Activated T-helper 1 cell treated with anti-CD3 and anti-CD28 coated beads, Interleukin-2, amount 50 U/mL, for 16 hours (primary cell): ENCODE results near the gene TINCR.
"Not testable (repeated sequence)": the region's sequence is repeated elsewhere in the genome, so short reads cannot be mapped to it uniquely, and the experiment has no call there.

Source experiments
- DNase-seq, 2 donors: peaks; one replicate each; pipeline ENCODE4 v3.0.0-alpha.2; 2020; ENCODE audit warnings: low read depth in 1 of 2, low spot score in 1 of 2

Gene TINCR

GRCh38 chr19:5561559-5561958 is 6.2 kb downstream of the TINCR start:
- no peak for DNase-seq

DNA sequence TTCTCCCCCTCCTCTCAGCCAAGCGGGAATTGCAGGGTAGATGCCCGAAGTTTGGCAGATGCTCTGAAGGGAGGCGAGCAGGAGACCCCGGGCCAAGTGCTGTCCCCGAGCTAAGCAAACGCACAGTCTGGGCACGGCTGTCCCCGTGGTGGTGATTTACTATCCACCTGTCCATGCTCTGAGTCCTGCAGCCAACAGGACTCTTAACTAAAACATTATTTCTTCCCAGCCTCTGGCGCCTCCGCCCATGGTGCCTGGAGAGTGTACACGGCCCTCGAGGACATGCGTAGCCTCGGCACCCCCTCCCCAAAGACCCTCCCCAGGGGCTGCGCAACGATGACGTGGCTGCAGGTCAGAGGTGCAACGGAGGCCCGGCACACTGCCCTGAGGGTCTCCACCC is 7.6 kb downstream of the TINCR start:
- DNase-seq: no peak

GRCh38 chr19:5559804-5560133 is 8.0 kb downstream of the TINCR start:
- DNase-seq: no peak

GRCh38 chr19:5558101-5558621 is 9.6 kb downstream of the TINCR start:
- DNase-seq: no peak

GRCh38 chr19:5557691-5558090 is 10.1 kb downstream of the TINCR start:
- DNase-seq: no peak

DNA sequence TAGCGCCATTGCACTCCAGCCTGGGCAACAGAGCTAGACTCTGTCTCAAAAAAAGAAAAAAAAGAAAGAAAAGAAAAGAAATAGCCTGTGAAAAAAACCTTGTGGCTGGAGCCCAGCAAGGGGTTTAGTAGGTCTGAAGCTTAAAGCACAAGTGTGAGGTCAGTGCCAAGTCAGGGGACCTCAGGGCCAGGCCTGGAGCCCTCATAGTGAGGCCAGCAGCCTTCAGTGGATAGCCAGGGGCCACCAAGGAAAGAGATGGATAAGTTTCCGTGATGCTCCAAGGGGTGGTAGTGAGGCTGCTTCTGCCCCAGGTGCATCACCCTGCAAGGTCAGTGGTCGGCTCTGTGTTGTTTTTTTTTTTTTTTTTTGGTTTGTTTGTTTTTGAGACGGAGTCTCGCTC is 12.9 kb downstream of the TINCR start:
- DNase-seq: no peak

GRCh38 chr19:5553892-5554291 is 13.9 kb downstream of the TINCR start:
- DNase-seq: no peak

DNA sequence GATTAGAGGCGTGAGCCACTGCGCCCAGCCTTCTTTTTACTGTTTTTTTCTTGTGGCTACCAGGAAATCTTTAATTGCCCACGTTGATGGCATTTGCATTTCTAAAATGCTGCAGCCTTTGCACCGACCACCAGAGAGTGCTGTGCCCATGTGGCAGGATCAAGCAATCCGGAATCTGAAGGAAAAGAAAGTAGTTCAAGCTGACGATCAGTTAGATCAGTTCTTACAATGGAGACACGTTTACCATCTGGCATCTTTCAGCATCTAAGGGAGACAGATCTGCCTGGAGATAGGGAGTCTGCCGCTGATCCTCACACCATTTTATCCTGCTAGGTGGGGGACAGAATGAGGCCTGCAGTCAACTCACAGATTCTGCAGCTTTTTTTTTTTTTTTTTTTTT is 19.9 kb downstream of the TINCR start:
- DNase-seq: no peak

DNA sequence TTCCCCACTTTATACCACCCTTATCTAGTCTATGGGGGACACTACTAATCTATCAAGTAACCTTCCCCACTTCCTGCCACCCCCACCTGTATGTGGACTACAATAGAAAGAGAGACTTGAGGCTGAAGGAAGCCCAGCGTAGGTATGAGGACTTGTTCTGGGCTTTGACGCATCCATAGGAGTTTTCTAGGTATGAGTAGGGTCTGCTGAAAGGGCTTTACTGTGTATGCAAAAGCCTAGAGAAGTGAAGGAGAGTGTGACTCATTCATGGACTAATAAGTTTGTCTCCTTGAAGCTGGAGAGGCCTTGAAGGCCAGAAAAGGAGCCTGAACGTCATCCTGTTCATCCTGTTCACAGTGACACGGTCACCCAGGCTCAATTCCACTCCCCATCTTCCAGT is 21.8 kb downstream of the TINCR start:
- DNase-seq: no peak

DNA sequence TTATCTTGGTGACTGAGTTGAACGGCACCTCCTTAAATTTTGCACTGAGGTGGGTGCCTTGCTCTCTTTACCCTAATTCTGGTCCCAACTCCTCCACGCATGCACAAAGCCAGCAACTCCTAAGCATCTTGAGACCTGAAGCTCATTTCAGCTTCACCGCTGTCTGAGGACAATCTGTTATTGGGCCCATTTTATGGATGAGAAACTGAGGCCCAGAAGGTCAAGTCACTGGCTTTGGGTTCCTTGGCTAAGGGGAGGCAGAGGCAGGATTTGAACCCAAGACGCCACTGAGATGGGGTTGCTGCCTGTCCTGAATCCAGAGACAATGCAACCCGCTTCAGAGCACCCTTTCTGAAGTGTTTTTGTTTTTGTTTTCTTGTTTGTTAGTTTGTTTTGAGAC is 22.7 kb downstream of the TINCR start:
- DNase-seq: no peak

DNA sequence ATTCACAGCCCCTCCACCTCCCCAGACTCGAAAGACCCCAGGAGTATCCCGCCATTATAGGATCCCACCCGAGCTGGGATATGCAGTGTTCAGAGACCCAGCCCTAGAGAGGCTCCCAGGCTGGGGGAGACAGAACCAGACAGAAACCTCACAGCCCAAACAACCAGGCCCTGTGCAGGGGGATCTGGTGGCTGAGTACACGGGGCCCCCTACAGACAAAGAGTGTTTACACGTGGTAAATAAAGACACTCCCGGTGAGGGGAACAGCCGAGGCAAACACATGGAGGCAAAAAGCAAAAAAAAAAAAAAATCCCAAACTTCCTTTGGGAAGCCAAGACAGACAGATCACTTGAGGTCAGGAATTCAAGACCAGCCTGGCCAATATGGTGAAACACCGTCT is 25.1 kb downstream of the TINCR start:
- no peak for DNase-seq

- no peak for DNase-seq
Observed at GRCh38 chr19:5541456-5541855, 26.3 kb downstream of the TINCR start.

DNA sequence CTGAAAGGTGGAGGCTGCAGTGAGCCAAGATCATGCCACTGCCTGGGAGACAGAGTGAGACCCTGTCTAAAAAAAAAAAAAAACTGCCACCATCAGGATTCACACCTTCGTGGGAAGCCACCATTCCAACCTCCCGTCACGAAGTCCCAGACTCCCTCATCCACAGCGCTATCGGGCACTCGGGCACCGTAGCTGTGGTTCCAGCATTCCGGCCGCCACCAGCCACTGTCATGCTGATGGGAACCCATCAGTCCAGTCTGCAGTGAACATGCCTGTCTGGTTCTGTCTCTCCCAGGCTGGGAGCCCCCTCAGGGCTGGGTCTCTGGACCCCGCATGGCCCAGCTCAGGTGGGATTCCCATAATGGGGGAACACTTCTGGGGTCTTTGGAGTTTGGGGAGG is 27.5 kb downstream of the TINCR start:
- no peak for DNase-seq

DNA sequence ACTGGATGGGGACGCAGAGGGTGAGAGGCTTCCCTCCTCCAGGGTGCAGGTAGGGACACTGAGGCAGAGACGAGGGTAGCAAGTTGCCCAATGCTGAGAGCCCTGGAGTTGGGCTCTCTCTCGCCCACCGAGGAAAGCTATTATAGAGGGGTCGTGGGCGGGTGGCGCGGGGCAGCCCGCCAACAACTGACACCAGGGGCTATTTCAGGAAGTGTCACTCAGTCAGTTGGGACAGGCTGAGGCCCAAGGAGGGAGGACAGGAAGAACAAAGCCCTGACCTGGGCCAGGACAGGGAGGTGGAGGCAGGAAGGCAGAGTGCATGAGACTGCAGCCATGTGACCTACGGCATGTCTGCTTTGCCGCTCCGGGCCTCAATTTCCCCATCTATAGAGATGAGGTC is 29.9 kb downstream of the TINCR start:
- no peak for DNase-seq

DNA sequence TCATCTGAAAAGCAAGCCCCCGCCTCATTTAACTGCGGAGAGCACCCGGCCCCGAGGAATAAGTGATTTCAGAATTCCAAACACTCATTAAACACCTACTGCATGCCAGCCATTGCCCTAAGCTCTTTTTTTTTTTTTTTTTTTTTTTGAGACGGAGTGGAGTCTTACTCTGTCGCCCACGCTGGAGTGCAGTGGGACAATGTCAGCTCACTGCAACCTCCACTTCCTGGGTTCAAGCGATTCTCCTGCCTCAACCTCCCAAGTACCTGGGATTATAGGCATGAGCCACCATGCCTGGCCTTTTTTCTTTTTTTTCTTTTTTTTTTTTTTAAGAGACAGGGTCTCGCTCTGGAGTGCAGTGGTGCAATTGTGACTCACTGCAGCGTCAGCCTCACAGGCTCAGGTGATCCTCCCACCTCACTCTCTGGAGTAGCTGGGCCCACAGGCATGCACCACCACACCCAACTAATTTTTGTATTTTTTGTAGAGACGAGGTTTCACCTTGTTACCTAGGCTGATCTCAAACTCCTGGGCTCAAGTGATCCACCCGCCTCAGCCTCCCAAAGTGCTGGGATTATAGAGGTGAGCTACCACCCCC is 30.7 kb downstream of the TINCR start:
- DNase-seq: not testable (repeated sequence)

GRCh38 chr19:5536337-5536894 is 31.3 kb downstream of the TINCR start:
- no peak for DNase-seq

GRCh38 chr19:5534787-5535586 is 32.8 kb downstream of the TINCR start:
- no peak for DNase-seq

DNA sequence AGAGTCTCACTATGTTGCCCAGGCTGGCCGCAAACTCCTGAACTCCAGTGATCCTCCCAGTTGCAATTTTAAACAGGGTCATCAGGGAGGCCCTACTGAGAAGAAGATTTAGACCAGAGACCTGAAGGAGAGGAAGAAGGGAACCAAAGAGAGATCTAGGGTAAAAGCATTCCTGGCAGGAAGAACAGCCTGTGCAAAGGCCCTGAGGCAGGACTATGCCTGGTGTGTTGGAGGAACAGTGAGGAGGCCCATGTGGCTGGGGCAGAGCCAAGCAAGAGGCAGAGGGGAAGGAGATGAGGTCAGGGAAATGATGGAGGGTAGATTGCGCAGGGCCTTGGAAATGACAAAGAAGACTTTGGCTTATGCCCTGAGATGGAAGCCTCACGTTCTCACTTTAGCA is 34.5 kb downstream of the TINCR start:
- DNase-seq: no peak

- no peak for DNase-seq
Observed at GRCh38 chr19:5530701-5531100, 37.1 kb downstream of the TINCR start.

DNA sequence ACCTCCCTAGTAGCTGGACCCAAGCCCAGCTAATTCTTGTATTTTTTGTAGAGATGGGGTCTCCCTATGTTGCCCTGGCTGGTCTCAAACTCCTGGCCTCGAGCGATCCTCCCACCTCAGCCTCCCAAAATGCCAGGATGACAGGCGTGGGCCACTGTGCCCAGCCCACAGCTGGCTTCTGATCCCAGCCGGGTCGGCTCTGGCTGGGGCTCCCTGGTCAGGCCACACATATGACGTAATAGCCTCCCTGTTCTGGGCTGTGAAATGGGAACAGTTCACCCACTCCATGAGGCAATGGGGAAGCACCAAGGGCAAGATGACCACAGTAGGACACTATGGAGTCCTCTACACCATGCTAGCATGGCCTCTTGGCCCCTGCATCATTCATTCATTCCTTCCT is 41.1 kb downstream of the TINCR start:
- no peak for DNase-seq

- DNase-seq: no peak
Observed at GRCh38 chr19:5524081-5524480, 43.7 kb downstream of the TINCR start.

GRCh38 chr19:5522106-5522505 is 45.6 kb downstream of the TINCR start:
- DNase-seq: no peak

DNA sequence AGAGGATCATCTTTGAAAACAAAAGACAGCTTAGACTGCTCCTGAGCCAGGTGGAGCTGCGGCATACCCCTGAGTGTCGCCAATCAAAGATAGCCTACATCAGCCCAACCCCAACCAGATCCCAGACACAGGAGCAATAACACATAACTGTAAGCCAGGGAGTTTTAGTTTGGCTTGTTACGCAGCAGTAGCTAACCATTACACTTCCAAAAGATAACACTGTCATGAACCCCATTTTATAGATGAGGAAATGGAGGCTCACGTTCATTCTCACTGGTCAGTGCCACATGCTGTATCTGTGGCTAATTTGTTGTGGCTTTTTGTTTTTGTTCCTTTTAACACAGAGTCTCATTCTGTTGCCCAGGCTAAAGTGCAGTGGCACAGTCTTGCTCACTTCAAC is 47.3 kb downstream of the TINCR start:
- no peak for DNase-seq
